GM21423 (cell line): Measurements from ENCODE around the gene JUNB.
A peak's percentile ranks its signal among the peaks of the same experiment; 100 is the strongest.
"Not testable (repeated sequence)": the region's sequence is repeated elsewhere in the genome, so short reads cannot be mapped to it uniquely, and the experiment has no call there.

Experiments used
- ATAC-seq: cut with Tn5 transposase; IDR thresholded peaks from one replicate; pipeline ENCODE4 v1.9.1; 2021; ENCODE audit warnings: mild to moderate bottlenecking, moderate library complexity; ENCODE audit not compliant: unreplicated experiment

JUNB gene

DNA sequence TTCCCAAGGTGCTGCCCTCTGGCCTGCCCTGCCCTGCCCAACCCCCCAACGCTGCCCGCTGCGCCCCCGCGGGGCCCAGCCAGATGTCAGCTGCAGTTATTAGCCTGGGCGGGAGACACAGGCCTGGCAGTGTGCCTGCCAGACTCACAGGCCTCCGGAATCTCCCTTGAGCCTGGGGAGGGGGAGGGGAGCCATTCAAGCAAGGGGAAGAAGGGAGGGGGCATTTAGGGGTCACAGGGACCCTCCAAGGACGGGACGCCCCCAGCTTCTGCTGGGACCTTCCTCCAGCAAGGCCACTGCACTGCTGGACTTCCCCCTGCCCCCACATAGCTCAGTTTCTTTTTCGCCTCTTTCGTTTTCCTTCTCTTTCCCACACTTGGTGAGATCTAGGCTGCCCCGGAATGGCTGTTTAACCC, 2.6 kb upstream of the JUNB start:
- ATAC-seq = no peak

DNA sequence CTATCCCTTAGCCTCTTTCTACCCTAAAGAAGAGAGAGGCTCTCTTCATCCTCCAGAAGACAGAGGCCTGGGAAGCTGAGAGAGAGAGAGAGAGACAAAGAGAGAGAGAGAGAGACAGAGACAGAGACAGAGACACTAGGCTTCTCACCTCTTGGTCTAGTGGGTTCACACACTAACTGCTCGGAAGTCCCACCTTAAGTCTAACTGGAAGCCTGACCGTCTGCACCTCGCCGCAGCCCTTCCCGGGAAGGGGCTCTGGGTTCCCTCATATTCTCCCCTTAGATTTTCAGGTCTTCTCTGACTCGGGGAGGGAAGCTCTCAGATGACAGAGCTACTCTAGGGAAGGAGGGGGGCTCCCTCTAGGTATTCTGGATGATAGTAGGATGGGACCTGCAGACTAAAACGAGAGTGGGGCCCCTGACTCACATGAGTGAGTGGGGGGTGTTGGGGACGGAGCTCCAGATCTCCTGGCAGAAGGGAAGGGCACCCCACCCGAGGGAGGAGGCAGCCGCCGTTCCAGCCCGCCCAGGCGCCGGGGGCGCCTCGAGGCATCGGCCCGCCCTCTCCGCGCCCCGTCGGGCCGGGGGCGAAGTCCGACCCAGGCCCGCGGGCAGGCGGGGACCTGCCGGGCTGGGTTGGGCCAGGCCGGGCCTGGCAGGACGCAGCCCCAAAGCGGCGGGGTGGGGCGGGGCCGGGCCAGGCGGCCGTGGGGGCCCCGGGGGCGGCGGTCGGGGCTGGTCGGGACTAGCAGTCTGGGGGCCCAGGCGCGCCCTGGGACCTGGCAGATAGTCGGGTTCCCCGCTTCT, 2.0 kb upstream of the JUNB start:
- no peak for ATAC-seq

DNA sequence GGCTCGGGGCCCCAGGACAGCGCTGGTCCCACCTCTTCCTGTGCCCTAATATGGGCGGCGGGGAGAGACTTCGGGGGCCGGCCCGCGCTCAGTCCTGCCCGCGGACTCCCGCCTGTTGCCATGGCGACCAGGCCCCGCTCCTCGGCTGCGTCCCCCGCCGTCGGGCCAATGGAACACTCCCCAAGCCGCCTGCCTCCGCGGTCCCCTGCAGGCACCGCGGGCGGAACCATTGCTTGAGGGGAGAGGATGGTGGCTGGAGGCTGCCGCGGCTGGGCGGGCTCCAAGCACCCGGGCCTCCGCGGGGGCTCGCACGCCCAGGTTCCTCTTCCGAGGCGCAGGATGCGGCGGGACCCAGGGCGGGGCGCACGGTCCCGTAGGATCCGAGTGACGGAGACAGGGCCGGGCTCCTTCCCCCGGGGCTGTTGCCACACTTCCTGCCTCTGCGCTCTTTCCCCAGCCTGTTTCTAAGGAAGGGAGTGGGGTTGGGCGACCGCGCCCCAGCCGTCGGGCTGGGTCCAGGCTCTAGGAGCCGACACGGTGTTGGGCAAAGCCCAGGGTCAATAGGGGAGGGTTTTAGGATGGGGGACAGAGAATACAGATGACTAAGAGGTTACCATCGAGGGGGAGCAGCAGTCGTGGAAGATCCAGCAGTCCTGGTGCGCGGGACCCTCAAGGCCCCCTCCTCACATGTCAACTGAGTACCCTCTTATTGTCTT, 1.2 kb upstream of the JUNB start:
- peak; percentile 34 for ATAC-seq

- ATAC-seq = no peak
Observed at GRCh38 chr19:12790628-12791344, 500 bp upstream of the JUNB start.

DNA sequence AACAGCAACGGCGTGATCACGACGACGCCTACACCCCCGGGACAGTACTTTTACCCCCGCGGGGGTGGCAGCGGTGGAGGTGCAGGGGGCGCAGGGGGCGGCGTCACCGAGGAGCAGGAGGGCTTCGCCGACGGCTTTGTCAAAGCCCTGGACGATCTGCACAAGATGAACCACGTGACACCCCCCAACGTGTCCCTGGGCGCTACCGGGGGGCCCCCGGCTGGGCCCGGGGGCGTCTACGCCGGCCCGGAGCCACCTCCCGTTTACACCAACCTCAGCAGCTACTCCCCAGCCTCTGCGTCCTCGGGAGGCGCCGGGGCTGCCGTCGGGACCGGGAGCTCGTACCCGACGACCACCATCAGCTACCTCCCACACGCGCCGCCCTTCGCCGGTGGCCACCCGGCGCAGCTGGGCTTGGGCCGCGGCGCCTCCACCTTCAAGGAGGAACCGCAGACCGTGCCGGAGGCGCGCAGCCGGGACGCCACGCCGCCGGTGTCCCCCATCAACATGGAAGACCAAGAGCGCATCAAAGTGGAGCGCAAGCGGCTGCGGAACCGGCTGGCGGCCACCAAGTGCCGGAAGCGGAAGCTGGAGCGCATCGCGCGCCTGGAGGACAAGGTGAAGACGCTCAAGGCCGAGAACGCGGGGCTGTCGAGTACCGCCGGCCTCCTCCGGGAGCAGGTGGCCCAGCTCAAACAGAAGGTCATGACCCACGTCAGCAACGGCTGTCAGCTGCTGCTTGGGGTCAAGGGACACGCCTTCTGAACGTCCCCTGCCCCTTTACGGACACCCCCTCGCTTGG, 966 bp downstream of the JUNB start:
- ATAC-seq = no peak

GRCh38 chr19:12792853-12793289, 1.6 kb downstream of the JUNB start:
- no peak for ATAC-seq

- peak; percentile 28 for ATAC-seq
Observed at GRCh38 chr19:12793290-12794195, 2.3 kb downstream of the JUNB start.

DNA sequence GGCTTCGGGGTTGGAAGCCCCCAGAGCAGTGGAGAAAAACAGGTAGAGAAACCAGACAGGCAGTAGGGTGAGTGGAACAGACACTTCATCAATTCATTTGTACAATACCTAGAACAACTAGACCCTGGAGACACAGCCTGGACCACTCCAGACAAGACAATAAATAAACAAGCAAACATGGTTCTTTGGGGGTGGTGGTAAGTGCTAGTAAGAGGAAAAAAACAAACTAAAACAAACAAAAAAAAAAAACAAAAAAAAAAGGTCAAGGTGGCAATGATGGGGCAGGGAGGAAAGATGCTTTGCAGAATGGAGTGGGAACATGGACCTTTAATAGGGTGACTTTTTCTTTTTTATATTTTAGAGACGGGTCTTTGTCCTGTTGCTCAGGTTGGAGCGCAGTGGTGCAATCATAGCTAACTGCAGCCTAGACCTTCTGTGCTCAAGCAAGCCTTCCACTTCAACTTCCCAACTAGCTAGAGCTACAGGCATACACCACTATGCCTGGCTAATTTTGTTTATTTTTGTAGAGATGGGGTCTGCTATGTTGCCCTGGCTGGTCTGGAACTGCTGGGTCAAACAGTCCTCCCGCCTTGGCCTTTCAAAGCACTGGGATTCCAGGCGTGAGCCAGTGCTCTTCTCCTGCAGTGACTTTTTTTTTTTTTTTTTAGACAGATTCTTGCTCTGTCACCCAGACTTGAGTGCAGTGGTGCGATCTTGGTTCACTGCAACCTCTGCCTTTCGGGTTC, 3.1 kb downstream of the JUNB start:
- no peak for ATAC-seq

GRCh38 chr19:12794971-12795381, 3.7 kb downstream of the JUNB start:
- no peak for ATAC-seq

- no peak for ATAC-seq
Observed at GRCh38 chr19:12796146-12797071, 5.1 kb downstream of the JUNB start.

DNA sequence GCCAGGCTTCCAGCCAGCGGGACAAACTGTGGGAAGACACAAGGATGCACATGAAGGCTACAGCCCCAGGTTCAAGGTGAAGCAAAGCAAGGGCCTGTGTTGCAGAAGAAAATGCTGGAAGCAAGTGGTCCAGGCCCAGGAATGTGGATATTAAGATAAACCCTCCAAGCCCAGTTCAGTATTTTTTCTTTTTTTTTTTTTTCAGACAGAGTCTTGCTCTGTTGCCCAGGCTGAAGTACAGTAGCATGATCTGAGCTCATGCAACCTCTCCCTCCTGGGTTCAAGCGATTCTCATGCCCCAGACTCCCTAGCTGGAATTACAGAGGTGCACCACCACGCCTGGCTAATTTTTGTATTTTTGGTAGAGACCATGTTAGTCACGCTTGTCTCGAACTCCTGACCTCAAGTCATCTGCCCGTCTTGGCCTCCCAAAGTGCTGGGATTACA, 5.9 kb downstream of the JUNB start:
- no peak for ATAC-seq

DNA sequence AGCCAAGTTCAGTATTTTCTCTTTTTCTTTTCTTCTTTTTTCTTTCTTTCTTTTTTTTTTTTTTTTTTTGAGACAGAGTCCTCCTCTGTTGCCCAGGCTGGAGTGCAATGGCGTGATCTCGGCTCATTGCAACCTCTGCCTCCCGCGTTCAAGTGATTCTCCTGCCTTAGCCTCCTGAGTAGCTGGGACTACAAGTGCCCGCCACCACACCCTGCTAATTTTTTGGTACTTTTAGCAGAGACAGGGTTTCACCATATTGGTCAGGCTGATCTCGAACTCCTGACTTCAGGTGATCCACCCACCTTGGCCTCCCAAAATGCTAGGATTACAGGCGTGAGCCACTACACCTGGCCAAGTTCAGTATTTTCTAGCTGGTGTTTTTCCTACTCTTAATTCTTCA, 6.3 kb downstream of the JUNB start:
- ATAC-seq = not testable (repeated sequence)

DNA sequence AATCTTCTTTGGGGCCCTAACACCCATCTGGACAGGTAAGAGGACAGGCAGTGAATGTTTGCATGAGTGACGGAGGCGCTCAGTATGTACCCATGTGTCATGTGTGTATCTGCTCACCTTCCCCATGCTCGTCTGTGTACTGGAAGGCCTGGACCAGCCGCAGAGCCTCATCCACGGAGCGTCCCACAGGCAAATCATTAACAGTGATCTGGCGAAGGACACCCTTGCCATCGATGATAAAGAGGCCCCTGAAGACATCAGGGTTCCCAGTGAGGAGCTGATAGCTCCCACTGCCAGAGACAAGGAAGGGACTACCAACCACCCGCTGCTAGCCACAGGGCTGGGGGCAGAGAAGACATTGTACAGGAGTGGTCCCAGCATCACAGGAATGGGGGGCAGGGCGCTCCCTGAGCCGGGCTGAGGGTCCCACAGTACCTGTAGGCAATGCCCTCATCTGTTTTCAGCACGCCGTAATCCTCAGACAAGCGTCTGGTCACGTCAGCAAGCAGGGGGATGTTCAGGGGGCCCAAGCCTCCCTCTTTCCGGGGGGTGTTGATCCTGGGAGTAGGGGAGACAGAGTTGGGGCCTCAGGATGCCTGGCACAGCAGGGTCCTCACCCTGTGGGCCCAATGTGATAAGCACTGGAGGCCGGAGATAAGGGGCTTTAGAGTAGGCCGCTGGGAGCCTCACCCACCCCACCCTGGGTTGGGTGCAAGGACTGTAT, 8.6 kb downstream of the JUNB start:
- no peak for ATAC-seq

DNA sequence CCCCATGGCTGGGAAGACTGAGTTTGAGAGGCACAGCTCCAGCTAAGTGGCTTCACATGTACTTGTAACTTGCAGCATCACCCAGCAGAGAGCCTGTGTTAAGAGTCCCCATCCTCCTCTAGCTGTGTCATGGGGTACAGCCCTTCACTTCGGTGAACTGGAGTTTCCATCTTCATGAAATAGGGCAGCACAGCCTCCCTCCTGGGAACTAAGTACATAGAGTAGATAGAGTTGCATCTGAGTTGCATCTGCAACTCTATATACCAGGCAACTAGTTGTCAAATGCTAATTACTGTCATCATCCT, 9.1 kb downstream of the JUNB start:
- ATAC-seq = no peak

- ATAC-seq = no peak
Observed at GRCh38 chr19:12800923-12801465, 9.7 kb downstream of the JUNB start.

DNA sequence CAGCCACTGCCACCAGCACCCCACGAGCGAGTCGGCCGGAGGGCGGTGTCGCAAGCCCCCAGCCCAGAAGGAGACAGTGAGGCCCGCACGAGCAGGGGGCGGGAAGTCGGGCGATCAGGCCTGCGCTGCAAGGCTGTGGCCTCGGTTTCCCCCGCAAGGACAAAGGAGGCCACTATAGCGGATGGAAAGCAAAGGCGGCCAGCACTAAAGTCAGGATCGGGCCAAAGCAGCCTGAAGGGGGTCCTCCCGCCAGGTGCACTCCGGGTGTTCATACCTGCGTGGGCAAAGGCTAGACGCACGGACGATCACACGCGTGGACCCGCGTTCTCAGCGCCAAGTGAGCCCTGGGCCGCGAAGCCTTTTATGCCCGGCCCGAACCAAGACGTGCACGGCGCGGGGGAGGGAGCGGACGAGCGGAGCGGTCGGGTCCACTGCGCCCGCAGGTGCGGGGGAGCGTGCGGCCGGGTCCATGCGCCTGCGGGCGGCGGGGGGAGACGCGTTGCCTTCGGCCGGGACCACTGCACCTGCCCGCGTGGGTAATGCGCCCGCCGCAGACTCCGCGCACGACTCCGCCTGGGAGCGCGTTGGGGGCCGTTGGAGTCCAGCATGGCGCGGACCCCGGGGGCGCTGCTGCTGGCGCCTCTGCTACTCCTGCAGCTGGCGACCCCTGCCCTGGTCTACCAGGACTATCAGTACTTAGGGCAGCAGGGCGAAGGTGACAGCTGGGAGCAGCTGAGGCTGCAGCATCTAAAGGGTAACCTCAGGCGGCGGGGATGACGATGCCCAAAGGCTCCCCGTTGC, 10.4 kb downstream of the JUNB start, which contains the start of the genes PRDX2 and THSD8:
Gene PRDX2 (minus strand): TSS at position 335 of the 801 bp plus-strand sequence. CDS start 539 bp downstream, outside the sequence.
Gene THSD8 (plus strand): TSS at position 604 of the 801 bp plus-strand sequence. CDS start 3 bp downstream, at position 607.
- ATAC-seq = peak; percentile 45
